AG04450 (cell line): ENCODE data around the gene CHI3L2. TPM values are rescaled to one million over a fixed set of nuclear protein-coding genes. Genes with fewer than 3 reads are reported as not detected.

Source experiments
- CTCF ChIA-PET: fragments of 300-600, 350-600 bp; formaldehyde crosslinking; extraction: SDS; loops from one replicate; lab custom pipeline; 2022; ENCODE audit warnings: antibody characterized with exemption, inconsistent platforms; lab: Charles Lee
- POLR2A ChIA-PET: fragments of 350-600 bp; formaldehyde crosslinking; extraction: SDS; loops from one replicate; lab custom pipeline; 2021; ENCODE audit warnings: antibody characterized with exemption, inconsistent platforms; lab: Yijun Ruan, JAX
- DNase-seq: peaks from one replicate; pipeline ENCODE4 v3.0.0-alpha.2; 2011; ENCODE audit warnings: low read depth, low spot score
- H3K27ac ChIP-seq: one replicate; pipeline ENCODE4 v1.5.1; 2012; ENCODE audit warnings: low read depth, low read length, control low read depth
- H3K27me3 ChIP-seq: one replicate; pipeline ENCODE4 v1.6.0; 2012; ENCODE audit warnings: low read length; ENCODE audit not compliant: control insufficient read depth, insufficient read depth
- H3K4me3 ChIP-seq: 2 replicates; pipeline ENCODE4 v1.5.1; 2011; ENCODE audit warnings: mild to moderate bottlenecking, low read depth, low read length, control low read depth
- H3K9me3 ChIP-seq: 2 replicates; pipeline ENCODE4 v1.5.1; 2012; ENCODE audit warnings: low read length; ENCODE audit not compliant: control insufficient read depth, insufficient read depth
- CTCF ChIP-seq: IDR thresholded peaks from 2 replicates; pipeline ENCODE4 v1.5.1; 2011; ENCODE audit warnings: low read depth, low read length, control low read depth, inconsistent platforms
- polyA plus RNA-seq: library from polyadenylated mRNA; depleted of rRNA; stranded (reverse); fragments of >200 nt; gene quantifications from 2 replicates; pipeline ENCODE4 v1.2.3, GENCODE V29; 2011

CHI3L2 gene
- polyA plus RNA-seq, 1 experiment: 0.86 TPM

GRCh38 chr1:111241797-111242196 lies 14.3 kb downstream of the CHI3L2 start:
- Histone ChIP-seq H3K4me3 (no peak overlapping the region), H3K27ac (no peak overlapping the region), H3K9me3 (no peaks in the 10 kb centered on the region), H3K27me3 (peaks cover 4% of the 10 kb centered on the region)
- TF ChIP-seq CTCF: no peak
- POLR2A ChIA-PET: no interaction called here
- DNase-seq: no peak
- CTCF ChIA-PET: no interaction called here

GRCh38 chr1:111242805-111243523 lies 15.5 kb downstream of the CHI3L2 start:
- Histone ChIP-seq H3K27ac (no peak overlapping the region), H3K9me3 (no peaks in the 10 kb centered on the region), H3K4me3 (no peak overlapping the region), H3K27me3 (peaks cover 9% of the 10 kb centered on the region)
- CTCF ChIA-PET: no interaction called here
- no peak for TF ChIP-seq CTCF
- POLR2A ChIA-PET: no interaction called here
- no peak for DNase-seq

GRCh38 chr1:111247125-111247838 lies 19.8 kb downstream of the CHI3L2 start:
- H3K9me3 ChIP-seq: no peaks in the 10 kb centered on the region
- H3K27ac ChIP-seq: no peak overlapping the region
- no peak for TF ChIP-seq CTCF
- ChIA-PET CTCF (no interaction called here), POLR2A (no interaction called here)
- peaks cover 12% of the 10 kb centered on the region for H3K27me3 ChIP-seq
- DNase-seq: no peak
- no peak overlapping the region for H3K4me3 ChIP-seq

- Histone ChIP-seq H3K4me3 (no peak overlapping the region), H3K27ac (no peak overlapping the region), H3K27me3 (peaks cover 17% of the 10 kb centered on the region), H3K9me3 (no peaks in the 10 kb centered on the region)
- TF ChIP-seq CTCF: no peak
- ChIA-PET CTCF (interaction anchor here (2.1 kb wide), 1 partner anchor 27 kb away, joined by 6 read pairs; no protein-coding TSS in a partner anchor), POLR2A (no interaction called here)
- no peak for DNase-seq
Observed at GRCh38 chr1:111249960-111250359, 22.4 kb downstream of the CHI3L2 start.

- Histone ChIP-seq H3K27me3 (peaks cover 17% of the 10 kb centered on the region), H3K4me3 (no peak overlapping the region), H3K9me3 (no peaks in the 10 kb centered on the region), H3K27ac (no peak overlapping the region)
- no peak for TF ChIP-seq CTCF
- DNase-seq: no peak
- ChIA-PET POLR2A (no interaction called here), CTCF (interaction anchor here (2.1 kb wide), 1 partner anchor 28 kb away, joined by 6 read pairs; no protein-coding TSS in a partner anchor)
Observed at GRCh38 chr1:111251570-111251969, 24.1 kb downstream of the CHI3L2 start.
